Right ventricle myocardium superior (tissue), 1 donor: ENCODE measurements around the gene ALG1. TPM values are rescaled to one million over a fixed set of nuclear protein-coding genes. Genes with fewer than 3 reads are reported as not detected.
A peak's percentile ranks its signal among the peaks of the same experiment; 100 is the strongest.
"Not testable (repeated sequence)": the region's sequence is repeated elsewhere in the genome, so short reads cannot be mapped to it uniquely, and the experiment has no call there.

Experiments used
- ATAC-seq: fragments of 200-7000 bp; cut with Tn5 transposase; one replicate; pipeline ENCODE4 v1.9.1; 2020; ENCODE audit warnings: mild to moderate bottlenecking; ENCODE audit not compliant: poor library complexity
- DNase-seq: peaks from one replicate; pipeline ENCODE4 v3.0.0-alpha.2; 2020
- intact Hi-C: fragments of 100-400 bp; cut with DNase I; formaldehyde crosslinking; loops from one replicate; pipeline ENCODE4 v1.11.2; 2022
- total RNA-seq: library from RNA; stranded (reverse); fragmentation: NEBNext Ultra II Directional; extraction: Animal tissue kit (Norgen Biotek cat#: 25700); gene quantifications from one replicate; pipeline ENCODE4 v1.2.1, GENCODE V29; 2021
- donor health status: DM: no; HTN: yes; CAD: no; lungs with severe emphysema.

Gene ALG1
- total RNA-seq, 1 donor from 2014 or later, result 8.5 TPM

- ATAC-seq (no peak), DNase-seq (peak; percentile 18)
- intact Hi-C loops, result no loop called here
Measured at GRCh38 chr16:5069854-5070253, 1.8 kb upstream of the ALG1 start.

- ATAC-seq (no peak), DNase-seq (peak; percentile 8)
- intact Hi-C loops, result no loop called here
Measured at GRCh38 chr16:5070431-5071186, 1.0 kb upstream of the ALG1 start.

DNA sequence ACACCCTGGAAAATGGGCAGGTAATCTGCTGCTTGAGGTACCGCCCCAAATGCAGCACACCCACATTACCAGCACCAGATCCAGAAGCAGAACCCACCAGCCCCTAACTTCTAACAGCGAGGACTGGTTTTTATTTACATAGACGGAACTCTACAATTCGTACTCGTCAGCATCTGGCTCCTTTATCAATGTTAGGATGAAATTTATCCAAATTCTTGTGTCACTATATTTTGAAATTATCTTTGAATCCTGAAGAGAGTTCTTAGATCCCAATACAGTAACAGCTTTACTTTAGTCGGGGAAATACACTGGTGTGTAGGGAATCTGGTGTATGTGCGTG, 332 bp upstream of the ALG1 start:
- DNase-seq, result no peak
- intact Hi-C loops, result no loop called here
- no peak for ATAC-seq

GRCh38 chr16:5072334-5073278, 963 bp downstream of the ALG1 start:
- intact Hi-C loops, result no loop called here
- DNase-seq (peak; percentile 22), ATAC-seq (no peak)

DNA sequence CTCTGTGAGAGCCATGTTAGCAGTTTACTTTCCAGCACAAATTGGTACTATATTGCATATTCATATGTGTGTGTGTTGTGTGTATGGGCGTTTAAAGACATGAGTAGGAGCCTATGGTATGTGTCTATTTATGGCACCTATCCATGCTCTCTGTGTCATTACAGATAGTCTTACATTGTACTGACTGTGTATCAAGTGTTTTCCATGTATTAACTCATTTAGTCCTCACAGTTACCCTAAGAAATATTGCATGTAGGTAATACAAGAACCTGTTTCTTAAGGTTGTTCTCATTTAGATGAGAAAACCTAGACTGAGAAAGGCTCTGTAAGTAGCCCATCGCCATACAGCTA, 1.6 kb downstream of the ALG1 start:
- no peak for ATAC-seq
- no peak for DNase-seq
- intact Hi-C loops, result no loop called here

DNA sequence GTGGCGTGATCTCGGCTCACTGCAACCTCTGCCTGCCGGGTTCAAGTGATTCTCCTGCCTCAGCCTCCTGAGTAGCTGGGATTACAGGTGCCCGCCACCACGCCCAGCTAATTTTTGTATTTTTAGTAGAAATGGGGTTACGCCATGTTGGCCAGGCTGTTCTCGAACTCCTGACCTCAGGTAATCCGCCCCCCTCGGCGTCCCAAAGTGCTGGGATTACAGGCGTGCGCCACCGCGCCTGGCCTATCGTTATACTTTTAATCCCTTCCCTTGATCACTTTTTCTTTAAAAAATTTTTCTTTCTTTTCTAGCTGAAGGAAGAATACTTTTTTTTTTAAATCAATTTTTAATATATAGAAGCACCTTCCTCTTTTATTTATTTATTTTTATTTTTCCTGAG, 2.1 kb downstream of the ALG1 start:
- ATAC-seq, intact Hi-C loops: not testable (repeated sequence)
- peak; percentile 22 for DNase-seq

GRCh38 chr16:5075637-5076036, 4.0 kb downstream of the ALG1 start:
- DNase-seq (no peak), ATAC-seq (no peak)
- intact Hi-C loops, result no loop called here

- DNase-seq (peak; percentile 20), ATAC-seq (no peak)
- intact Hi-C loops, result no loop called here
Measured at GRCh38 chr16:5077304-5077703, 5.7 kb downstream of the ALG1 start.

- DNase-seq (peak; percentile 29), ATAC-seq (no peak)
- intact Hi-C loops, result no loop called here
Measured at GRCh38 chr16:5078626-5079025, 7.0 kb downstream of the ALG1 start.

GRCh38 chr16:5080461-5080860, 8.8 kb downstream of the ALG1 start:
- ATAC-seq, intact Hi-C loops, DNase-seq: not testable (repeated sequence)

DNA sequence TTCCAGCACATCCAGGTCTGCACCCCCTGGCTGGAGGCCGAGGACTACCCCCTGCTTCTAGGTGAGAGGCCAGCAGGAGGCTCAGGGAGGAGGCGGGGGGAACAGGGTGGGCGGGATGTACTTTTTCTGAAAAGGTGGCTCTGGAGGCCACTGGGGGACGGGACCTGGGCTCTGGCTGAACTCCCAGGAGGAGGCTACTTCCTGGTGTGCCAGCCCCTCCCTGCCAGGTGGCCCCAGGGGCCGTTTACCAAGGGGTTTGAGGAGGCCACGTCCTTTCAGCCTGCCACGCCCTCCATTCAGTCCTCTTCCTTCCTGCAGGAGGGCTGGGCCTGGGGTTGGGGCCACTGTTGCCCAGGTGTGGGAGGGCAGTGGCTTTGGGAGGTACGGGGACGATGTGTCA, 9.4 kb downstream of the ALG1 start:
- ATAC-seq, intact Hi-C loops, DNase-seq: not testable (repeated sequence)

DNA sequence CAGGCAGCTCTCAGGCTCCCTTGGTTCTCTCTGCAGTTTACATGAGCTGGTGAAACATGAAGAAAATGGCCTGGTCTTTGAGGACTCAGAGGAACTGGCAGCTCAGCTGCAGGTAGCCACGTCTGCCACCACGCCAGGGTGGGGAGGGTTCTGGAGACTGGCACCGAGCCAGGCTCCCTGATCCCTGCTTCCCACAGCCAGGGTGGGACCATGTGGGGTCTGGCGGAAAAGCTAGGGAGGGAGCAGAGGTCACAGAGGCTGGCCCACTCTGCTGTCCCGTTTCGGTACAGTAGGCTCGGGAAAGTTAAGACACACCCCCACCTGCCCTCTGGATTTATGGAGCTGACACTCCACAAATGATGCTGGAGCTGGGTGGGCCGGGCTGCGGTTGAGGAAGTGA, 12.0 kb downstream of the ALG1 start:
- intact Hi-C loops, DNase-seq, ATAC-seq: not testable (repeated sequence)

DNA sequence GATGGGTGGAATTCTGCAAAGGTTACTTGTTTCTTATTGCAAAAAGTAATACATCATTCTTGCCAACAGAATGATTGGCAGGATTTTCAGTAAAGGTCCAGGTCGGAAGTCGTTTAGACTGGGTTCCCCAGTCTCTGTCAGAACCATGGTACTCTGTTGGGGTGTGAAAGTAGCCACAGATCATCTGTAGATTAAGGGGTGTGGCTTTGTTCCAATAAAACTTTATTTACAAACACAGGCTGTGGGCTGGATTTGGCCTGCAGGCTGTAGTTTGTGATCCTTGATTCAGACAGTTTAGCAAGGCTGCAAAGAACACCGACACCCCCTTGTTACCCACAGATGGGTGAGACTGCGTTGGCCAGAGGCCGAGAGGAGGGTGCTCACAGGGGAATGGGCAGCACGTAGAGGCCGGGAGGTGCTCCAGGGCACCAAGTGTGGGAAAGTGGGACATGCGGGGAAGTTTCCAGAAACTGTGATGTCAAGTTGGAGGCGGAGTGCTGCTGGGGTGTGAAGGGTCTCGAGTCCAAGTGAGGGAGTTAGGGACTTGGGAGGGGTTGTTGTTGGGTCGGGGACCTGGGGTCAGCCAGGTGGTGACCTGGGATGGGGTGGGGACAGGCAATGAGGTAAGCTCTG, 12.6 kb downstream of the ALG1 start:
- ATAC-seq, DNase-seq, intact Hi-C loops: not testable (repeated sequence)

GRCh38 chr16:5084802-5085201, 13.2 kb downstream of the ALG1 start:
- DNase-seq, result peak; percentile 53
- intact Hi-C loops, ATAC-seq: not testable (repeated sequence)

GRCh38 chr16:5085716-5086115, 14.1 kb downstream of the ALG1 start:
- intact Hi-C loops, result not testable (repeated sequence)

DNA sequence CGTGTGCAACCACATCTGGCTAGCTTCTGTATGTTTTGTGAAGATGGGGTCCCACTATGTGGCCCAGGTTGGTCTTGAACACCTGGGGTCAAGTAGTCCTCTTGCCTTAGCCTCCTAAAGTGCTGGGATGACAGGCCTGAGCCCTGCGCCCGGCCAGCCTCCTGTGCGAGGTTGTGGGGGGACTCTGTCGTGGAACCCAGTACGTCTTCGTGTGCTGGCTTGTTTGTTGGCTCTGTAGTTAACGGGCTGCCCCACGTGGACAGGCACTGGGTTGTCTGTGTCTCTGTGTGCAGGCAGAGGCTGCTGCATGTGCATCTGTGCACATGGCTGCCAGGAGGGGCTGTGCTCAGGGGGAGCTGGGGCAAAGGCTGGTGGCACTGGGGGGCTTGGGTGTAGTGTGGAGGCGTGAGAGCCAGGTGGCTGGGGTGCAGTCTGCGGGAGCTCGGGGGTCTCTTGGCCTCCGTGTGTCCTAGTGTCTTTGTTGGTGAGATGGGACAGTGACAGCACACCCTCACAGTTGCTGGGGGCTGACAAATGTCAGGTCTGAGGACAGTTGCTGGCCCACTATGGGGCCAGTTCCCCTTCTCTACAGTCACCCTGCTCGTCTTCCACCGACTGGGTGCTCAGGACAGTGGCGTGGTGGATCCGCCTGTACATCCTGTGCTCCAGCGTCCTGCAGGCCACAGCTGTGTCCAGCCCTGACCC, 16.6 kb downstream of the ALG1 start:
- DNase-seq, ATAC-seq, intact Hi-C loops: not testable (repeated sequence)

More at GRCh38 chr16:5085716-5086115, 14.1 kb downstream of the ALG1 start:
- DNase-seq, ATAC-seq: not testable (repeated sequence)

DNA sequence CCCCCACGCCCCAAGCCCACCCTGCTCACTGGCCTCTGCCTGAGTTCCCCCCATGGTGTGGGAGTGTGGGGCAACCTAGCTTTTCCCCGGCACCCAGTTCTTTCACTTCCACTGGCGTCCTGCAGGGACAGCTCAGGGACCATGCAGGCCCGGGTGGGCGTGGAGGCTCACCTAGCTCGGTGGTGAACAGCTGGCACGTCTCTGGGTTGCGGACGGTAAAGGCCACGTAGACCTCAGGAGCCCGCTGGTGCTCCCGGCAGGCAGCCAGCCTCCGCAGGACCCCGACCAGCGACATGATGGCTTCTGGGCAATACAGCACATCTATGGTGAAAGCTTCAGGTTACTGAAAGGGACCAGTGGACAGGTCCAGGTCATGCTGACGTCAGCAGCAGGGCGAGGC, 17.3 kb downstream of the ALG1 start:
- DNase-seq, intact Hi-C loops, ATAC-seq: not testable (repeated sequence)

- intact Hi-C loops, ATAC-seq, DNase-seq: not testable (repeated sequence)
Measured at GRCh38 chr16:5089911-5090555, 18.4 kb downstream of the ALG1 start.
